Hematopoietic multipotent progenitor cell treated with erythropoietin and hydrocortisone succinate and interleukin-3 and kit ligand, for 6 days (in vitro differentiated cells): ENCODE results near the gene ANKRD9.
"Not testable (repeated sequence)": the region's sequence is repeated elsewhere in the genome, so short reads cannot be mapped to it uniquely, and the experiment has no call there.

Experiments
- DNase-seq: peaks from one replicate; pipeline ENCODE4 v3.0.0-alpha.2; 2015

The ANKRD9 gene

DNA sequence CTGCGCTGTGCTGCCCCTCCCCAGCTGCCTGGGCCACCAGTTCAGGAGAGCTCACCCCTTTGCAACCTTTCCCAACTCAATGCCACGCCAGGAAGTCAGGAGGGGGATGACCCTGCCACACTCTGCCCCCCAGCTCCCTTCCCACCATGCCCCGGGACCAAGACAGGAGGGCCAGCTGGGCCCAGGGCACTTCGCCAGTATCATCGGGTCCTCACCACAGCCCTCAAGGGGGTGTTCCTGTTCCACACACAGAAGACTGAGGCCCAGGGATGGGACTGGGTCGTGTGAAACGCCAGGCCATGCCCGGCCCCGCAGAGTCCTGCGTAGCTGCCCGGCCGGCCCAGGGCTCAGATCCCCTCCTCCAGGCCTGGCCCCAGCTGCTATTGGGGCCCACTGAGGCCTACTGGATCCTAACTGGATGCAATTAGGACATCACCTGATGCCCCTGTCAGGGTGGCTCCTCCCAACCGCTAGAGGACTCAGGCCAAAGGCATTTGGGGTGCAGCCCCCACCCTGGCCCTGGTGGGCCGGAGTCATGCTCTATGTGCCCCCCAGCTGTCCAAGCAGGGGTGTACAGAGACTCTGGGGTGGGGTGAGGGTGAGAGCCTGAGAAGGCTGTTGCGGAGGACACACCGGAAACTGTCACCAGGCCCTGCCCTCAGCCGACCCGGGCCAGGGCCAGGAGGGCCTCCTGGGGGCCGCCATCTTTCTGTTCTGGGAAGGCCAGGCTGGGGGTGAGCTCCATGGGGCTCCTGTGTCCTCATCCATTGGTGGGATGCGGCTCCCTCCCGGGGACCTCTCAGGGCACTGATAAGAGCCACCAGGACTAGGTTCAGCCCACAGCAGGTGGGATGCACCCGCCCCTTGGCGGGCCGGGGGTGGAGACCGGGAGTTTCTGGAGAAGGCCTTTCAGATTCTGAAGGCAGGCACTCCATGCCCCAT lies 29.3 kb upstream of the ANKRD9 start:
- no peak for DNase-seq

GRCh38 chr14:102537981-102538601 lies 28.5 kb upstream of the ANKRD9 start:
- DNase-seq: no peak

GRCh38 chr14:102532204-102532658 lies 22.7 kb upstream of the ANKRD9 start:
- DNase-seq: no peak

GRCh38 chr14:102530828-102531478 lies 21.4 kb upstream of the ANKRD9 start:
- peak; percentile 70 for DNase-seq

- no peak for DNase-seq
Measured at GRCh38 chr14:102528431-102529170, 19.0 kb upstream of the ANKRD9 start.

DNA sequence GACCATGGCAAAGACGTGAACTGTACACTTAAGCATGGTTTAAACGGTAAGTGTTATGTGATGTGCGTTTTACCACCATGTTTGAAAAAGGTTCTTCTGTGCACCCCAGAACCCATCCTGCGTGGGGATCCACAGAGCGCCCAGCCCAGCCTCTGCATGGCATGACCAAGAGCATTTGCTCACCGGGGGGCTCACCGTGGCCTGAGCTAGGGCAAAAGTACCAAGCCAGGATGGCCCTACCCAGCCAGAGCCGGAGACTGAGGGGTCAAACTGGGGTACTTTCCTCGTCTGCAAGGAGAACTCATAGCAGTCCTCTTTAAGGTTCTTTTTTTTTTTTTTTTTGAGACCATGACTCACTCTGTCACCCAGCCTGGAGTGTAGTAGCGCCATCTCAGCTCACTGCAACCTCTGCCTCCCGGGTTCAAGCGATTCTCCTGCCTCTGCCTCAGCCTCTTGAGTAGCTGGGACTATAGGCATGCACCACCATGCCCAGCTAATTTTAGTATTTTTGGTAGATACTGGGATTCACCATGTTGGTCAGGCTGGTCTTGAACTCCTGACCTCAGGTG lies 16.4 kb upstream of the ANKRD9 start:
- DNase-seq: no peak

GRCh38 chr14:102525219-102525928 lies 15.8 kb upstream of the ANKRD9 start:
- DNase-seq: peak; percentile 74

- DNase-seq: peak; percentile 98
Measured at GRCh38 chr14:102524451-102525218, 15.1 kb upstream of the ANKRD9 start.

DNA sequence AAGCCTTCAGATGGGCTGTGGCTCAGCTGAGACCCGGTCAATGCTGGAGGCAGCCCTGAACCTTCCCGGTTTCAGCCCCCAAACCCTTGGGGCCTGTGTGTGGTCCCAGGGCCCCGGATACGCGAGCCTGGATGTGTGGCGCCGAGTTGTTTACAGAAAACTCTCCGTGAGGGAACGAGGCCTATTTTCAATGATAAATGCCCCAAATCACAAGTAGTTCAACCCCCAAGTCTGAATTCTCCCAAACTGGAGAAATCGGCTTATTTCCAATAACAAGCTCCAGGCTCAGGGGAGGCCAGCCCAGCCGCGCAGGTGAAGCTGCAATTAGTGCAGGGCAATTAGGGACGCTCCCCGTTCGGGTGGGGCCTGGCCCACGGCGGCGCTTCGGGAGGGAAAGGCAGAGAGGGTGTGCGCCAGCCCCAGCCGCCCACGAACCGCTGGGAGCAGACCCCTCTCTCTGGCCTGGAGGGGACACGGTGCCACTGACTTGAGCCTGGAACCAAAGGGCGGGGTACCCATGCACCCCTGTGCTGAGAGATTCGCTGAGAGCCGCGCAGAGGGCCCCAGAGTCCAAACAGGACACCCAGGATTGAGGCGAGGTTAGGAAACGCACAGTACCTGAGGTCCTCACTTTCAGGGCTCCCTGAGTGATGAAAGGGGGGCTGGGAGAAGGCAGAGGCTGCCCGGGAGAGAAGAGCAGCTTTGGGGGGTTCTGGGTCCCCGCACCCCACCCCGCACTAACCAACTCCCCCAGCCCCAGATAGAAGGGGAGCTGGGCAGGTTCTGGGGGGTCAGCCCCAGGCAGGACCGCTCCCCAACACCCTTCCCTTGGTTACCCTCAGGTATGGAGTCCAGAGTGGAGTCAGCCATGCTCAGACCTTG lies 14.2 kb upstream of the ANKRD9 start:
- DNase-seq: no peak

DNA sequence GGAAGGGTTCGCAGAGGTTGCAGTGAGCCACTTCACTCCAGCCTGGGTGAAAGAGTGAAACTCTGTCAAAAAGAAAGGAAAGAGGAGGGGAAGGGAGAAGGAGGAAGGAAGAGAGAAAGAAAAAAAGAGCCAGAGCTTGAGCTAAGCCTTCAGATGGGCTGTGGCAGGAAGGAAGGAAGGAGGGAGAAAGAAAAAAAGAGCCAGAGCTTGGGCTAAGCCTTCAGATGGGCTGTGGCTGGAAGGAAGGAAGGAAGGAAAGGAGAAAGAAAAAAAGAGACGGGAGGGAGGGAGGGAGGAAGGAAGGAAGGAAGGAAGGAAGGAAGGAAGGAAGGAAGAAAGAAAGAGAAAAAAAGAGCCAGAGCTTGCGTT lies 13.6 kb upstream of the ANKRD9 start:
- no peak for DNase-seq

- DNase-seq: not testable (repeated sequence)
Measured at GRCh38 chr14:102519709-102520108, 10.1 kb upstream of the ANKRD9 start.

DNA sequence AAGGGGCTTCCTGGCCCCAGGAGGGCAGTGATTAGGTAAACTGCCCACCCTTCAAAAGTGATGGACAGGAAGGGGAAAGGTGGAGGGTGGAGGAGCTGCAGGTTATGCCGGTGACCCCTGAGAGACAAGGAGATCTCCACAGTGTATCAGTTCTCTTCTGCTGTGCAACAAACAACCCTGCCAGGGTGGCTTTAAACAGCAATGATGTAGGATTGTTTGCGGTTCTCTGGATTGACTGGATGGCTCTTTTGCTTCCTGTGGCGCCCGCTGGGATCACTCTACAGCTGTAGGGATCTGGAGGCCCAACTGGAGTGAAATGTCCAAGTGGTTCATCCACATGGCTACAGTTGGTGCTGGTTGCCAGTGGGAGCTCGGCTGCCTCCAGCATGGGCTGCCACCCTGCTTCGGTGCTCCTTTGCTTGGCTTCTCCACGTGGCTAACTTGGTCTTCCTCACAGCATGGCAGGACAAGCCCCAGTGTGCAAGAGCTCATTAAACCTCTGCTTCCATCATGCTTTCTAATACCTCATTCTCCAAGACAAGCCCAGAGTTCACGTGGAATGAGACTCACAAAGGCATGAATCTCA lies 8.6 kb upstream of the ANKRD9 start:
- DNase-seq: no peak

DNA sequence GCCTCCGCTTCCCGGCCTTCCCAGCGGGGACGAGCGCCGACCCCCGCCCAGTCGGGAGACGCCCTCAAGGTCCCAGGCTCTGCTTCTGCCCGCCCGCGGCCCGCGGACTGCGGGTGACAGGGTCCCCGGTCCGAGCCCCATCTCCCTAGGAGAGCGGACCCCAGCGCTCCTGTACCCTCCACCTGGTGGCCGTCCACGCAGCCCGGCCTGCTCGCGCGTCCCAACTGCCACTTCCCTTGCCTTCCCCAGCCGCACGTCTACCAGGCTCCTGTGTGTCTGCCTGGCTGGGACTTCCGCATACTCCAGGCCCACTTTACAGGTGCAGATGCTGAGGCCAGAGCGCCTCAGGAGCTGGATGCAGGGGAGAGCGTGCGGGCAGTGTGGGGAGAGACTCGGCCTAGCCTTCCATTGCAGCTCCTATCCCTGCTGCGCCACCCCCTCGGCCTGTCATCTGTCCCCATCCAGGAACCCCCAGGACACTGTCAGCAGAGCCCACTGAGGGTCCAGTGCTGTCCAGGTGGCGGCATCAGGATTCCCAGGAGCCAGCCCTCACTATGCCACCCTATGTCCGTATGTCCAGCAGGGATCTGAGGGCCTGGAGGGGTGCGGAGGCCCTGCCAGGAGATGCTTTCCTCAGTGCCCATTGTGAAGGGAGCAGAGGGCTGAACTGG lies 8.0 kb upstream of the ANKRD9 start:
- DNase-seq: no peak

DNA sequence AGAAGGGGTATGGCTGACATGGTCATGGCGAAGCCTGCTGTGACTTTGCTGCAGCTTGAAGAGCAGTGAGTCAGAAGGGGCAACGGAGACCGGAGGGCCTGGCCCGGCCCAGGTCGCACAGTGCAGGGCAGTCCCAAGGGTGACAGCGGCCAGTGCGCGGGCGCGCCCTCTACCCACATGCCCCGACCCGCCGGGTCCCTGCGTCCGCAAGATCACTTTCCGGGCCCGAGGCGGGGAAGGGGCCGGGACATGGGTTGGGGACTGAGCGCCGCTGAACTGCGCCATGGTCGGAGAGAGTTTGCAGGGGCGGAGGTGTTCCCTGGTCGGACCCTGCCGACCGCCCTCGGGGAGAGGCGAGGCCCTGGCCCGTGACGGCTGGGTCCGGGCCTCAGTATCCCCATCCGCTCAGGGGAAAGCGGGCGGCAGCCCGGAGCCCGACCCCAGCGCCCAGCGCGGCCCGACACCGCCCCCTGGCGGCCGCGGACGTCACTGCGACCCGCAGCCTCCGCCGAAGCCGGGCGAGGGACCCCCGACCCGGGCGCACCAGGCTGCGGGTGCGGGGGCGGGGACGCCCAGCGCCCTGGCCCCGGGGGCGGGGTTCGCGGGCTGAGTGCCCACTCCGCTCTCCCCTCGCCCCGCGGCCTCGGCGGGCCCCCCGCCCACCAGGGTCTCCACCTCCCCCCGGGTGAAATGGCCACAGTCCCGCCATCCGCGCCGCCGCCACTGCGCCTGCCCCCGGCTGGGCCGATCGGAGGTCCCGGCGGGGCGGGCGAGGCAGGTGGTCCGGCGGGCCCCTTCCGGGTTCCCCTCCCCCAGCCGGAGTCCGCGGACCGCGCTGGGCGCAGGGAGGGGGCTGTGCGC lies 7.2 kb upstream of the ANKRD9 start:
- peak; percentile 41 for DNase-seq

GRCh38 chr14:102514987-102515733 lies 5.6 kb upstream of the ANKRD9 start:
- no peak for DNase-seq

- DNase-seq: no peak
Measured at GRCh38 chr14:102513899-102514772, 4.6 kb upstream of the ANKRD9 start.
